Activated naive CD4-positive, alpha-beta T cell treated with anti-CD3 and anti-CD28 coated beads for 36 hours (primary cell): Measurements from ENCODE around the gene NRXN3. TPM values are rescaled to one million over a fixed set of nuclear protein-coding genes. Genes with fewer than 3 reads are reported as not detected.

Experiments used
- CTCF ChIA-PET: fragments of 350-600 bp; sonication (Branson Sonifier 250); formaldehyde crosslinking; loops from one replicate; lab custom pipeline; 2021; ENCODE audit warnings: antibody characterized with exemption; lab: Charles Lee
- DNase-seq: peaks from one replicate; pipeline ENCODE4 v3.0.0-alpha.2; 2020
- H3K27ac Mint-ChIP-seq: one replicate; pipeline ENCODE4 v1.8.0; 2021; ENCODE audit warnings: mild to moderate bottlenecking, mixed read lengths
- H3K27me3 Mint-ChIP-seq: one replicate; pipeline ENCODE4 v1.8.0; 2021; ENCODE audit warnings: low read depth, mixed read lengths
- H3K36me3 Mint-ChIP-seq: one replicate; pipeline ENCODE4 v1.8.0; 2021; ENCODE audit warnings: low read depth, mixed read lengths
- H3K4me1 Mint-ChIP-seq: one replicate; pipeline ENCODE4 v1.8.0; 2021; ENCODE audit warnings: low read depth, mixed read lengths
- H3K4me3 Mint-ChIP-seq: one replicate; pipeline ENCODE4 v1.8.0; 2021; ENCODE audit warnings: mild to moderate bottlenecking, moderate library complexity, mixed read lengths
- H3K9me3 Mint-ChIP-seq: one replicate; pipeline ENCODE4 v1.8.0; 2021; ENCODE audit warnings: mixed read lengths
- intact Hi-C: fragments of 100-400 bp; cut with micrococcal nuclease; formaldehyde crosslinking; loops from one replicate; pipeline ENCODE4 v1.15.1; 2023
- total RNA-seq, 2 experiments: library from RNA; stranded (reverse); gene quantifications; one replicate each; pipeline ENCODE4 v1.2.3, GENCODE V29; 2021

Gene NRXN3
- total RNA-seq, 2 experiments from 2014 or later: not detected

GRCh38 chr14:79432640-79433039, 1262.5 kb downstream of the NRXN3 start:
- Mint-ChIP-seq H3K4me1 (no peaks in the 10 kb centered on the region), H3K27me3 (no peaks in the 10 kb centered on the region), H3K4me3 (no peak overlapping the region), H3K36me3 (no peaks in the 10 kb centered on the region), H3K27ac (no peak overlapping the region), H3K9me3 (no peaks in the 10 kb centered on the region)
- intact Hi-C loops: no loop called here
- CTCF ChIA-PET: no interaction called here
- no peak for DNase-seq

- Mint-ChIP-seq H3K4me3 (no peak overlapping the region), H3K4me1 (no peaks in the 10 kb centered on the region), H3K27ac (no peak overlapping the region), H3K27me3 (no peaks in the 10 kb centered on the region), H3K9me3 (no peaks in the 10 kb centered on the region), H3K36me3 (no peaks in the 10 kb centered on the region)
- CTCF ChIA-PET: interaction anchor here (0.6 kb wide), 1 partner anchor 19 kb away, joined by 3 read pairs; no protein-coding TSS in a partner anchor
- intact Hi-C loops: no loop called here
- DNase-seq: no peak
These were observed 1266.2 kb downstream of the NRXN3 start for GRCh38 chr14:79436335-79436734.

GRCh38 chr14:79437951-79438350, 1267.8 kb downstream of the NRXN3 start:
- H3K27me3 Mint-ChIP-seq: no peaks in the 10 kb centered on the region
- no peaks in the 10 kb centered on the region for H3K9me3 Mint-ChIP-seq
- no peak overlapping the region for H3K27ac Mint-ChIP-seq
- intact Hi-C loops: no loop called here
- CTCF ChIA-PET: no interaction called here
- H3K36me3 Mint-ChIP-seq: no peaks in the 10 kb centered on the region
- no peaks in the 10 kb centered on the region for H3K4me1 Mint-ChIP-seq
- DNase-seq: no peak
- no peak overlapping the region for H3K4me3 Mint-ChIP-seq

- intact Hi-C loops: no loop called here
- CTCF ChIA-PET: no interaction called here
- Mint-ChIP-seq H3K9me3 (no peaks in the 10 kb centered on the region), H3K36me3 (no peaks in the 10 kb centered on the region), H3K27ac (no peak overlapping the region), H3K4me3 (no peak overlapping the region), H3K27me3 (no peaks in the 10 kb centered on the region), H3K4me1 (no peaks in the 10 kb centered on the region)
- no peak for DNase-seq
These were observed 1268.6 kb downstream of the NRXN3 start for GRCh38 chr14:79438696-79439342.

- Mint-ChIP-seq H3K4me3 (no peak overlapping the region), H3K27ac (no peak overlapping the region), H3K27me3 (no peaks in the 10 kb centered on the region), H3K36me3 (no peaks in the 10 kb centered on the region), H3K9me3 (no peaks in the 10 kb centered on the region), H3K4me1 (no peaks in the 10 kb centered on the region)
- DNase-seq: no peak
- intact Hi-C loops: no loop called here
- CTCF ChIA-PET: no interaction called here
These were observed 1272.6 kb downstream of the NRXN3 start for GRCh38 chr14:79442786-79443185.

- no peaks in the 10 kb centered on the region for H3K9me3 Mint-ChIP-seq
- CTCF ChIA-PET: no interaction called here
- intact Hi-C loops: no loop called here
- no peak overlapping the region for H3K27ac Mint-ChIP-seq
- no peak overlapping the region for H3K4me3 Mint-ChIP-seq
- no peaks in the 10 kb centered on the region for H3K27me3 Mint-ChIP-seq
- no peaks in the 10 kb centered on the region for H3K4me1 Mint-ChIP-seq
- no peak for DNase-seq
- H3K36me3 Mint-ChIP-seq: no peaks in the 10 kb centered on the region
These were observed 1273.4 kb downstream of the NRXN3 start for GRCh38 chr14:79443602-79444001.

- no peak overlapping the region for H3K4me3 Mint-ChIP-seq
- H3K27me3 Mint-ChIP-seq: no peaks in the 10 kb centered on the region
- DNase-seq: no peak
- no peaks in the 10 kb centered on the region for H3K36me3 Mint-ChIP-seq
- peaks cover 2% of the 10 kb centered on the region for H3K9me3 Mint-ChIP-seq
- CTCF ChIA-PET: no interaction called here
- no peaks in the 10 kb centered on the region for H3K4me1 Mint-ChIP-seq
- H3K27ac Mint-ChIP-seq: no peak overlapping the region
- intact Hi-C loops: no loop called here
These were observed 1278.8 kb downstream of the NRXN3 start for GRCh38 chr14:79448960-79449359.

- DNase-seq: no peak
- H3K27me3 Mint-ChIP-seq: no peaks in the 10 kb centered on the region
- no peak overlapping the region for H3K4me3 Mint-ChIP-seq
- CTCF ChIA-PET: no interaction called here
- no peaks in the 10 kb centered on the region for H3K36me3 Mint-ChIP-seq
- intact Hi-C loops: no loop called here
- H3K27ac Mint-ChIP-seq: no peak overlapping the region
- peaks cover 2% of the 10 kb centered on the region for H3K9me3 Mint-ChIP-seq
- no peaks in the 10 kb centered on the region for H3K4me1 Mint-ChIP-seq
These were observed 1281.4 kb downstream of the NRXN3 start for GRCh38 chr14:79451601-79452000.

GRCh38 chr14:79453276-79453675, 1283.1 kb downstream of the NRXN3 start:
- Mint-ChIP-seq H3K36me3 (no peaks in the 10 kb centered on the region), H3K27ac (no peak overlapping the region), H3K4me1 (no peaks in the 10 kb centered on the region), H3K4me3 (no peak overlapping the region), H3K27me3 (no peaks in the 10 kb centered on the region), H3K9me3 (peaks cover 2% of the 10 kb centered on the region)
- DNase-seq: no peak
- intact Hi-C loops: no loop called here
- CTCF ChIA-PET: no interaction called here

GRCh38 chr14:79464468-79464867, 1294.3 kb downstream of the NRXN3 start:
- H3K4me3 Mint-ChIP-seq: no peak overlapping the region

GRCh38 chr14:79465651-79466050, 1295.5 kb downstream of the NRXN3 start:
- intact Hi-C loops: no loop called here

More at GRCh38 chr14:79464468-79464867, 1294.3 kb downstream of the NRXN3 start:
- Mint-ChIP-seq H3K36me3 (no peaks in the 10 kb centered on the region), H3K27me3 (no peaks in the 10 kb centered on the region), H3K4me1 (no peaks in the 10 kb centered on the region), H3K27ac (no peak overlapping the region), H3K9me3 (no peaks in the 10 kb centered on the region)
- intact Hi-C loops: no loop called here
- DNase-seq: no peak
- CTCF ChIA-PET: no interaction called here

GRCh38 chr14:79466938-79467527, 1296.9 kb downstream of the NRXN3 start:
- Mint-ChIP-seq H3K36me3 (no peaks in the 10 kb centered on the region), H3K27me3 (no peaks in the 10 kb centered on the region), H3K4me1 (no peaks in the 10 kb centered on the region), H3K4me3 (no peak overlapping the region), H3K27ac (no peak overlapping the region), H3K9me3 (peaks cover 2% of the 10 kb centered on the region)
- no peak for DNase-seq
- intact Hi-C loops: no loop called here
- CTCF ChIA-PET: no interaction called here

More at GRCh38 chr14:79465651-79466050, 1295.5 kb downstream of the NRXN3 start:
- peaks cover 1% of the 10 kb centered on the region for H3K9me3 Mint-ChIP-seq
- no peaks in the 10 kb centered on the region for H3K36me3 Mint-ChIP-seq
- H3K4me1 Mint-ChIP-seq: no peaks in the 10 kb centered on the region
- no peak overlapping the region for H3K4me3 Mint-ChIP-seq
- H3K27ac Mint-ChIP-seq: no peak overlapping the region
- H3K27me3 Mint-ChIP-seq: no peaks in the 10 kb centered on the region
- CTCF ChIA-PET: no interaction called here
- DNase-seq: no peak

- CTCF ChIA-PET: no interaction called here
These were observed 1297.7 kb downstream of the NRXN3 start for GRCh38 chr14:79467835-79468234.

More at GRCh38 chr14:79467835-79468234, 1297.7 kb downstream of the NRXN3 start:
- peaks cover 2% of the 10 kb centered on the region for H3K9me3 Mint-ChIP-seq
- H3K4me3 Mint-ChIP-seq: no peak overlapping the region
- no peaks in the 10 kb centered on the region for H3K4me1 Mint-ChIP-seq
- no peak overlapping the region for H3K27ac Mint-ChIP-seq
- H3K36me3 Mint-ChIP-seq: no peaks in the 10 kb centered on the region
- H3K27me3 Mint-ChIP-seq: no peaks in the 10 kb centered on the region
- no peak for DNase-seq
- intact Hi-C loops: no loop called here
